ENCODE data around the gene FANCB.

FANCB gene

DNA sequence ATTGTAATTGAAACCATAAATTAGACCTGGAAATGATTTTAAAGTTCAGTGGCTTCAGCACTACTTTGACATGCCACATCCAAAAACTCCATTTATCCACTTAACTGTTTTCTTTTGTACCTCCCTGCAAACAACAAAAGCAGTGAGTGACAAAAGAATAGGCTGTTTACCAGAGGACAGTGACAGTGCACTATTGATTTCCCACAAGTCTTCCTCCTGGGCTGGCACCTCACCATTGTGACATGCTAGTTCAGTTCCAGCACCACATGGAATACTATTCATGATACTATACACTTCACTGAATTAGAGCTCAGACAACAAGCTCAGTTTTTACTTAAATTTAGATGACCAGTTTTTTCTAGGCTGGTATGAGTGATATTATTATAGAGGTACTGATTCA is 29.7 kb upstream of the FANCB start:
- Histone ChIP-seq H2BK120ac (ENCODE audit: low read depth, low read length) (no peak overlapping the region), H3K4me2 (ENCODE audit: low read length, poor library complexity, severe bottlenecking) (no peak overlapping the region), H4K8ac (ENCODE audit: low read length) (no peak overlapping the region), H3K9ac (ENCODE audit: low read length) (no peak overlapping the region), H3K18ac (ENCODE audit: low read depth in 1 of 2, low read length in 2 of 2) (no peak overlapping the region), H3K14ac (ENCODE audit: low read length in 2 of 2) (no peak overlapping the region), H2BK5ac (ENCODE audit: low read depth, low read length, poor library complexity, severe bottlenecking) (no peak overlapping the region), H3K4ac (ENCODE audit: low read depth in 1 of 2, low read length in 2 of 2) (no peak overlapping the region), H2AK5ac (ENCODE audit: low read length, severe bottlenecking) (no peak overlapping the region), H3K9me3 (ENCODE audit: control insufficient read depth, low read length) (no peaks in the 10 kb centered on the region), H3K4me1 (ENCODE audit: control insufficient read depth, insufficient read depth, low read depth, low read length) (no peaks in the 10 kb centered on the region), H3K36me3 (ENCODE audit: control insufficient read depth in 1 of 2, insufficient read depth in 2 of 2, low read depth in 1 of 2, low read length in 2 of 2) (peaks cover 0 to 23% of the 10 kb centered on the region in 2 experiments), H3K27me3 (ENCODE audit: control insufficient read depth in 1 of 2, insufficient read depth in 1 of 2, low read length in 2 of 2) (no peaks in the 10 kb centered on the region), H3K4me3 (ENCODE audit: insufficient read depth in 1 of 2, low read depth in 1 of 2, low read length in 2 of 2) (no peak overlapping the region), H3K23ac (ENCODE audit: low read length in 2 of 2) (no peak overlapping the region), H3K79me1 (replicated peaks; ENCODE audit: low read length, poor library complexity, severe bottlenecking) (no peaks in the 10 kb centered on the region), H2BK12ac (ENCODE audit: low read length in 2 of 2) (no peak overlapping the region), H3K27ac (ENCODE audit: low read length, poor library complexity, severe bottlenecking) (no peak overlapping the region), H2BK15ac (ENCODE audit: low read depth, poor library complexity, severe bottlenecking) (no peak overlapping the region), H4K91ac (ENCODE audit: low read length) (no peak overlapping the region), H2AFZ (ENCODE audit: low read depth, low read length) (no peak overlapping the region)
- DNase-seq = no peak

DNA sequence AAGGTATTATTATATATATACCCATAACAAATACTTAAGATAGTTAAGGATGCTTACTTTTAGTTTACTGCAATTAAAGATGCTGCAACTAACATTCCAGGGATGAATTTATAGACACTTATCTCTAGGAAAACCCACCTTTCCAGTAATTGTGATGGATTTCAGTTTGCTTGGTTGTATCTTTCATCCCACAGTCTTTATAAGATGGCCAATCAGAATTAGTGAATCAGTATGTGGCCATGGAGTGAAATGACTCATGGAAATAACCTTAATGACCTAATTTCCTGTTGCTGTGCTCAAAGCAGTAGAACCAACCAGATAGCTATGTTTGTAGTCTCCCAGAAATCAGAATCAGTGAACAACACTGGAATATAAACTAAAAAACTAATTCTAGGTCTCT is 26.7 kb upstream of the FANCB start:
- no peak overlapping the region for H3K4ac ChIP-seq (ENCODE audit: low read depth in 1 of 2, low read length in 2 of 2)
- no peak overlapping the region for H3K14ac ChIP-seq (ENCODE audit: low read length in 2 of 2)

DNA sequence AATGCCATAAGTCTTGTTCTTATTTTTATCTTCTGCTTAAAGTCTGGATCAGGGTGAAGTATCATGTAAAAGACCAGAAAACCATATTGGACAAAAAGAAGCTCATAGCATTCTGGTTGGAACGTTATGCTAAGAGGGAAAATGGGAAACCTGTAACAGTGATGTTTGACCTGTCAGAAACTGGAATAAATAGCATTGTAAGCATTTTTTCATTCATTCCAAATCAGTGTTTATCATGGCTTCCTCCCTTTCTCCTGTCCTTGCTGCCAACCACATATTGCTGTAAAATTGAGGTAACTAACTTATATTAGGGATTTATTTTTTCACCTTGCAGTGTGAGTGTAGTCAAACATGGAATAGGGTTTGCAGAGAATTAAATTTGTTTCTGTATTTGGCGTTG is 24.2 kb upstream of the FANCB start:
- Histone ChIP-seq H2BK5ac (ENCODE audit: low read depth, low read length, poor library complexity, severe bottlenecking) (no peak overlapping the region), H2BK12ac (ENCODE audit: low read length in 2 of 2) (no peak overlapping the region), H3K14ac (ENCODE audit: low read length in 2 of 2) (no peak overlapping the region), H3K36me3 (ENCODE audit: control insufficient read depth in 1 of 2, insufficient read depth in 2 of 2, low read depth in 1 of 2, low read length in 2 of 2) (peaks cover 0 to 20% of the 10 kb centered on the region in 2 experiments), H3K9ac (ENCODE audit: low read length) (no peak overlapping the region), H3K4me3 (ENCODE audit: insufficient read depth in 1 of 2, low read depth in 1 of 2, low read length in 2 of 2) (no peak overlapping the region), H3K27me3 (ENCODE audit: control insufficient read depth in 1 of 2, insufficient read depth in 1 of 2, low read length in 2 of 2) (no peaks in the 10 kb centered on the region), H3K9me3 (ENCODE audit: control insufficient read depth, low read length) (no peaks in the 10 kb centered on the region), H2BK120ac (ENCODE audit: low read depth, low read length) (no peak overlapping the region), H4K8ac (ENCODE audit: low read length) (no peak overlapping the region), H2AFZ (ENCODE audit: low read depth, low read length) (no peak overlapping the region), H3K23ac (ENCODE audit: low read length in 2 of 2) (no peak overlapping the region), H3K27ac (ENCODE audit: low read length, poor library complexity, severe bottlenecking) (no peak overlapping the region), H3K4me1 (ENCODE audit: control insufficient read depth, insufficient read depth, low read depth, low read length) (no peaks in the 10 kb centered on the region), H2BK15ac (ENCODE audit: low read depth, poor library complexity, severe bottlenecking) (no peak overlapping the region), H3K4ac (ENCODE audit: low read depth in 1 of 2, low read length in 2 of 2) (no peak overlapping the region), H3K79me1 (replicated peaks; ENCODE audit: low read length, poor library complexity, severe bottlenecking) (peaks cover 3% of the 10 kb centered on the region), H4K91ac (ENCODE audit: low read length) (no peak overlapping the region), H3K4me2 (ENCODE audit: low read length, poor library complexity, severe bottlenecking) (no peak overlapping the region), H3K18ac (ENCODE audit: low read depth in 1 of 2, low read length in 2 of 2) (no peak overlapping the region), H2AK5ac (ENCODE audit: low read length, severe bottlenecking) (no peak overlapping the region)
- DNase-seq = no peak
- WGBS = 100% methylated on average over 1 of the region's 2 CpGs

More for the DNA sequence above, 26.7 kb upstream of the FANCB start:
- no peaks in the 10 kb centered on the region for H3K79me1 ChIP-seq (replicated peaks; ENCODE audit: low read length, poor library complexity, severe bottlenecking)
- no peak overlapping the region for H2AK5ac ChIP-seq (ENCODE audit: low read length, severe bottlenecking)
- no peak overlapping the region for H4K8ac ChIP-seq (ENCODE audit: low read length)
- H3K4me3 ChIP-seq (ENCODE audit: insufficient read depth in 1 of 2, low read depth in 1 of 2, low read length in 2 of 2) = no peak overlapping the region
- no peak overlapping the region for H3K18ac ChIP-seq (ENCODE audit: low read depth in 1 of 2, low read length in 2 of 2)
- peaks cover 0 to 27% of the 10 kb centered on the region in 2 experiments for H3K36me3 ChIP-seq (ENCODE audit: control insufficient read depth in 1 of 2, insufficient read depth in 2 of 2, low read depth in 1 of 2, low read length in 2 of 2)
- H3K4me2 ChIP-seq (ENCODE audit: low read length, poor library complexity, severe bottlenecking) = no peak overlapping the region
- no peak overlapping the region for H2BK15ac ChIP-seq (ENCODE audit: low read depth, poor library complexity, severe bottlenecking)
- no peak overlapping the region for H2BK120ac ChIP-seq (ENCODE audit: low read depth, low read length)
- no peaks in the 10 kb centered on the region for H3K4me1 ChIP-seq (ENCODE audit: control insufficient read depth, insufficient read depth, low read depth, low read length)
- H3K9ac ChIP-seq (ENCODE audit: low read length) = peak overlapping the region; percentile 32
- no peak overlapping the region for H3K27ac ChIP-seq (ENCODE audit: low read length, poor library complexity, severe bottlenecking)
- no peak overlapping the region for H2BK5ac ChIP-seq (ENCODE audit: low read depth, low read length, poor library complexity, severe bottlenecking)
- no peak overlapping the region for H2BK12ac ChIP-seq (ENCODE audit: low read length in 2 of 2)
- no peaks in the 10 kb centered on the region for H3K9me3 ChIP-seq (ENCODE audit: control insufficient read depth, low read length)
- DNase-seq = peak; percentile 73
- H3K23ac ChIP-seq (ENCODE audit: low read length in 2 of 2) = no peak overlapping the region
- H3K27me3 ChIP-seq (ENCODE audit: control insufficient read depth in 1 of 2, insufficient read depth in 1 of 2, low read length in 2 of 2) = no peaks in the 10 kb centered on the region
- no peak overlapping the region for H4K91ac ChIP-seq (ENCODE audit: low read length)
- H2AFZ ChIP-seq (ENCODE audit: low read depth, low read length) = no peak overlapping the region

DNA sequence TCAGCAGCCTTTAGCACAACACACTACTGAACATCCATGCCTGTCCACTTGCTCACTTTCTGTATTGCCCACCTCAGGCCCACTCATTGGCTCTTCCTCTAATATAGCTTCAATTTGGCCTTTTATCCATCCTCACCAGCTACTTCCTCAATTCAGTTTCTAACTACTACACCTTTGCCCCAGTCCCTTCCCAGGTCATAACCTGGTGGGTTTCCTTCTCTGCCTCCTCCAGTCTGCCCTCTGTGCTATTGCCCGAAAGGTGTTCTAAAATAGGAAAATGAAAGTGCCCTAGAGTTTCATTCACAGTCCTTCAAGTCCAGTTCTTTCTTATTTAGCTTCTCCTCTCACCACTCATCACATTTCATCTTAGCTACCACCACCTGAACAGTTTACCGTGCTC is 23.4 kb upstream of the FANCB start:
- Histone ChIP-seq H2AFZ (ENCODE audit: low read depth, low read length) (no peak overlapping the region), H2BK12ac (ENCODE audit: low read length in 2 of 2) (no peak overlapping the region), H3K18ac (ENCODE audit: low read depth in 1 of 2, low read length in 2 of 2) (no peak overlapping the region), H2BK120ac (ENCODE audit: low read depth, low read length) (no peak overlapping the region), H2AK5ac (ENCODE audit: low read length, severe bottlenecking) (no peak overlapping the region), H3K36me3 (ENCODE audit: control insufficient read depth in 1 of 2, insufficient read depth in 2 of 2, low read depth in 1 of 2, low read length in 2 of 2) (peaks cover 0 to 20% of the 10 kb centered on the region in 2 experiments), H2BK15ac (ENCODE audit: low read depth, poor library complexity, severe bottlenecking) (no peak overlapping the region), H3K4me2 (ENCODE audit: low read length, poor library complexity, severe bottlenecking) (no peak overlapping the region), H3K27me3 (ENCODE audit: control insufficient read depth in 1 of 2, insufficient read depth in 1 of 2, low read length in 2 of 2) (no peaks in the 10 kb centered on the region), H4K91ac (ENCODE audit: low read length) (no peak overlapping the region), H2BK5ac (ENCODE audit: low read depth, low read length, poor library complexity, severe bottlenecking) (no peak overlapping the region), H3K4me3 (ENCODE audit: insufficient read depth in 1 of 2, low read depth in 1 of 2, low read length in 2 of 2) (no peak overlapping the region), H3K9ac (ENCODE audit: low read length) (no peak overlapping the region), H3K23ac (ENCODE audit: low read length in 2 of 2) (no peak overlapping the region), H3K79me1 (replicated peaks; ENCODE audit: low read length, poor library complexity, severe bottlenecking) (peaks cover 3% of the 10 kb centered on the region), H3K9me3 (ENCODE audit: control insufficient read depth, low read length) (no peaks in the 10 kb centered on the region), H3K4me1 (ENCODE audit: control insufficient read depth, insufficient read depth, low read depth, low read length) (no peaks in the 10 kb centered on the region), H3K14ac (ENCODE audit: low read length in 2 of 2) (no peak overlapping the region), H3K4ac (ENCODE audit: low read depth in 1 of 2, low read length in 2 of 2) (no peak overlapping the region), H3K27ac (ENCODE audit: low read length, poor library complexity, severe bottlenecking) (no peak overlapping the region), H4K8ac (ENCODE audit: low read length) (no peak overlapping the region)
- WGBS = 100% methylated on average over 2 of the region's 2 CpGs
- no peak for DNase-seq
